GM12875 (cell line): ENCODE results near the gene HSD17B10.

Experiments used
- H3K4me3 ChIP-seq: one replicate; pipeline ENCODE4 v1.5.1; 2011; ENCODE audit warnings: low read depth, low read length, control low read depth
- TF ChIP-seq, protein P1 (sequence below): IDR thresholded peaks from 2 replicates; pipeline ENCODE4 v1.5.1; 2011; ENCODE audit warnings: low read depth, mild to moderate bottlenecking, control low read depth, inconsistent platforms, low read length, moderate library complexity, borderline replicate concordance; ENCODE audit not compliant: insufficient read depth

Gene HSD17B10

DNA sequence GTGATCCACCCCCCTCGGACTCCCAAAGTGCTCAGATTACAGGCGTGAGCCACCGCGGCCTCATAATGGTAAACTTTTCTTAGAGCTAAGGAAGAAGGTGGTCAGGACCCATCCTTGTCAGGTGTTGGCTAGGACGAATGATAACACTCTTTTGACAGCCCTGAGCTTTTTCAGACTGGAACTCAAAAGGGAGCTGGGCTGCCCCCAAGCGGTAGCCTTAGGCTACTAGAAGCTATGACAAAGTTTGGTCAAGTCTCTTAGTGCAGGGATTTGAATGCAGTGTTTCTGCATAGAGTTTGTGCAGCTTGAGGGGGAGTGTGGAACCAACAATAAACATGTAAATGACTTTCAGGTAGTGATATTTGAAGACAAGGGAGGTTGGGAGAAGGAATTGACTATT lies 11.8 kb upstream of the HSD17B10 start:
- H3K4me3 ChIP-seq = no peak overlapping the region
- TF ChIP-seq, protein P1, sequence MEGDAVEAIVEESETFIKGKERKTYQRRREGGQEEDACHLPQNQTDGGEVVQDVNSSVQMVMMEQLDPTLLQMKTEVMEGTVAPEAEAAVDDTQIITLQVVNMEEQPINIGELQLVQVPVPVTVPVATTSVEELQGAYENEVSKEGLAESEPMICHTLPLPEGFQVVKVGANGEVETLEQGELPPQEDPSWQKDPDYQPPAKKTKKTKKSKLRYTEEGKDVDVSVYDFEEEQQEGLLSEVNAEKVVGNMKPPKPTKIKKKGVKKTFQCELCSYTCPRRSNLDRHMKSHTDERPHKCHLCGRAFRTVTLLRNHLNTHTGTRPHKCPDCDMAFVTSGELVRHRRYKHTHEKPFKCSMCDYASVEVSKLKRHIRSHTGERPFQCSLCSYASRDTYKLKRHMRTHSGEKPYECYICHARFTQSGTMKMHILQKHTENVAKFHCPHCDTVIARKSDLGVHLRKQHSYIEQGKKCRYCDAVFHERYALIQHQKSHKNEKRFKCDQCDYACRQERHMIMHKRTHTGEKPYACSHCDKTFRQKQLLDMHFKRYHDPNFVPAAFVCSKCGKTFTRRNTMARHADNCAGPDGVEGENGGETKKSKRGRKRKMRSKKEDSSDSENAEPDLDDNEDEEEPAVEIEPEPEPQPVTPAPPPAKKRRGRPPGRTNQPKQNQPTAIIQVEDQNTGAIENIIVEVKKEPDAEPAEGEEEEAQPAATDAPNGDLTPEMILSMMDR = peak; percentile 77

DNA sequence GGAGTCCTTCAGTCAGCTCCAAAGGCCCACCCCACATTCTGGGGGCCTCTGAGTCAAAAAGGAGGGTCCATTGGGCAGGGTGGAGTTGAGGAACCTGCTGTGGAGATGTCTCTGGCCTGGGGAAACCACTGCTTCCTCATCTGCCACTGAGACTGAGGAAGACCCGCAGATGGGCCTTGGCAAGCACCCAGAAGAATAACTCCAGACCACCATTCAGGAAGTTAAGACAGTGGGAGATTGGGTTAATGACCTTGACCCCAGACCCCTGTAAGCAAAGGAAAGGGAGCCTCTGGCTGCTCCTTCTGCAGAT lies 8.1 kb upstream of the HSD17B10 start:
- TF ChIP-seq, protein P1 = no peak

DNA sequence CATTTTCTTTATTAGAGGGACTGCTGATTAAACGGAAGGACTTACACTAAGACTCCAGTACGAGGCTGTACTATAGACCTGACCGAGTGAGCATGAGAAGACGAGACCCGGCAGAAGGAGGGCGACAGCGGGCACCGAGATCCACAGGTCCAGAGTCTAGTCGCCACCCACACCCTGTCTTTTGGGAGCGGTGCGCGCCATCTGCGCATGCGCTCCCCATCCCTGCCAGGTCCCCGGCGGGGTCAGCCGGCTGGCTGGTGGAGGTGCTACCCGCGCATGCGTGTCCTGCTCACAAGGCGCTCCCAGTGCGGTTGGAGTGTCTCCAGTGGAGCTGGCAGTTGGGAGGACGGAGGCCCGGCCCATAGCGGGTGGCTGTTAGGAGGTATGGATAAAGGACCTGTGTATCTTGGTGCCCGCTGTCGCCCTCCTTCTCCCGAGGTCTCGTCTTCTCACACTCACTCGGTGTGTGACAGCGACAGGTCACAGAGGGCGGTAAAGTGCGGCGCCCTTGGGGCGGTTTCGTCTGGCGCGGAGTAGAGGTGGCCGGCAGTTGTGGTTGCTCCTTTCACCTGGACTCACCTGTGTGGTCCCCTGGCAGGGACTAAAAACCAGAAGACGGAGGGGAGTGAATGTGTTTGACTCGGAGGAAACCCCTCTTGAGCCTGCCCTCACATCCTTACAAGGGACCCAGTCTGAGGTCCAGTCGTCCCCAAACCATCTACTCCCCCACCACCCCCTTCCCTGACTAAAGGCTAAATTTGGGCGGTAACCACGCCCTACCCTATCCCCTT lies 7.6 kb upstream of the HSD17B10 start:
- H3K4me3 ChIP-seq = peak overlapping the region; percentile 59
- TF ChIP-seq, protein P1 = no peak

More for the DNA sequence above, 8.1 kb upstream of the HSD17B10 start:
- peak overlapping the region; percentile 59 for H3K4me3 ChIP-seq

DNA sequence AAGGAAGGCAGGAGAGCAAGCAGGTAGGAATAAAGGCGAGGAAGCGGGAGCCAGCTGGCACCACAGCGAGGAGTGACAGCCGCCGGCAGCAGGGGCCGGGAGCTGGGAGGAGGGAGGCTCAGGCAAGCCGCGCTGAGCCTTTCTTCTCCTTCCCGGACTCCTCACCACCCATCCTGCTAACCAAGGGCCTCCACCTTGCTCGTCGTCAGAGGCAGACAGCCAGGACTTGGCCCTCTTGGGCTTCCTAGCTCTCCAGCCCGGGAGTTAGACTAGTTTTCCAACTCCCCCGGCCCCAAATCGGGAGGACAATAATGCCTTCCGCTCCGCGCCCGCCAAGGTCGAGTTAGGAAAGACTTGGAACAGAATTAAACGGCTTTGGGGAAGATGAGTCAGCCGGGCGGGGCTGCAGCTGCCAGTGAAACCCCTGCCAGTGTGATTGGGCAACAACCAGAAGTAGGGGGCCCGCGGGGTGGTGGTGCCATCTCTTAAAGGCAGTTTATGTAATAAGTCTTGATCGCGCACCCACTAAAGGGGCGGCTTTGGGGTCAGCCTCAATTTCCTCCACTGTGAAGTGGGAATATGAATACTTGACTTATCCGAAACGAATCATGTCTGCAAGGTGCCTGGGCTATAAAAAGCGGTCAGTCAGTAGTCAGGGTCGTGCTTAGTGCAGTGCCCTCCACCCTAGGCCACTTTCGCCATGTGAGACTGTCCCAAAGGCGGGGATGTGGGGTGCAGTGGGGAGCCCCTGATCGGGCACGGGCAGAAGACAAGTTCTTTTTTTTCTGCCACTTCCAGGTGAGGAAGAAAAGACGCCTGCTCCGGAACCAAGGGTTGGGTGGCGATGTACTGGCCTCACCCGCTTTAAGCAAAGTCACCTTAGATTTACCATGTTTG lies 6.7 kb upstream of the HSD17B10 start:
- TF ChIP-seq, protein P1 = no peak
- H3K4me3 ChIP-seq = peak overlapping the region; percentile 59

DNA sequence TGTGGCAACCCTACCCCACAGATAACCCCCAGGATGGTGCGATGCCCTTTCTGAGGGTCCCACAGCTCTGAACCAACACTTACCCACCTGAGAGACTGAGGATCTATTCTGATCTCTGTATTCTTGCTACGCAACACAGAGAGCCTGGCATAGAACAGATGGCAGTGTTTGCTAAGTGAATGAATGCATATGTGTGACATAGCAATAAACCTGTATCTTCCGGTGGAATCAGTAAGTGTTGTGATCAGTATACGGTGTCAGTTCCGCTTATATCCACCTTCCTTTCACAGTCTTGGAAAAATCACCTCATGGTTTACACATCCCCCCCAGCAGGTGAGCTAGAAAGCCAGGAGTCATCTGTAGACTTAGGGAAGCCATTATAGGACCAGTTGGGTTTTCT lies 5.9 kb upstream of the HSD17B10 start:
- TF ChIP-seq, protein P1 = no peak
- H3K4me3 ChIP-seq = no peak overlapping the region

DNA sequence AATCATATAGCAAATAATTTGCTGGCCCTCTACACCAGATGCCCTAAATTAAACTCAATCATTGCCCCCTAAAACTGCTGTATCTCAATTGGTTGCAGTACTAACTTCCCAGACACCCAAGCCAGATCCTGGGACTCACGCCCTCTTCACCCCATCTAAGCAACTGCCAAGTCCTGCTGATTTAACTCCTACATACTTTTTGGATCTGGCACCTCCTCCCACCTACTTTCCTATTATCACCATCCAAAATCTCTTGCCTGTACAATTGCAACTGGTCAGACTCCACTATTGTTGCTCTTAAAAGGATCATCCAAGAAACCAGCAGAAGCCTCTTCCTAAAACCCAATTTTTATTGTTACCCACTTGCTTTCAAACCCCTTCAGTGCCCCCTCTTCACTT lies 4.7 kb upstream of the HSD17B10 start:
- TF ChIP-seq, protein P1 = no peak

DNA sequence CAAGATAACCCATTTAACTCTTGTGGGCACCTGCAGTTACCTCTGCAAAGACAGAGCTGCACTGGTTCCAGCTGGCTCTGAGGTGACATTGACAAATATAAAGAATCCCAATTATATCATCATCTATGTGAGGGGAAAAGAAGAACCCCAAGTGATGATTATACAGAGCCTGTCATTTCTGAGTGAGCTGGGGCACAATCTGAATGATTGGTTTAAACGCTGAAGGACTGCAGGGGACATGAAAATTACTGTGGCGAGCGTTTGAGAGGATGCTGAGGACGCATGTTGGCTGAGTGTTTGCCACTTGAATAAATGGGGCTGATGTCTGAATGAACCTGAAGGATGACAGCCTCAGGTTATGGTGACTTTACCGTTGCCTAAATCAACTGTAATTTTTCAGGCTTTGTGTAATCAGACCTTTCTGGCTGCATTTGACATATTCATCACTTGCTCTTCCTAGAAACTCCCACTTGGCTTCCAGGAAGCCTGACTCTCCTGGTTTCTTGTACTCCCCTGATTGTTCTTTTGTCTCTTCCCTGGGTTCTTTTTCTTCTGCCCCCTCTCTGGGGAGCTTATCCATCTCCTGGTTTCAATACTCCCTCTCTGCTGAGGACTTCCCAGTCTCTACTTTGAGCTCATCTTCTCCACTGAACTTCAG lies 4.1 kb upstream of the HSD17B10 start:
- TF ChIP-seq, protein P1 = no peak

More for the DNA sequence above, 4.7 kb upstream of the HSD17B10 start:
- H3K4me3 ChIP-seq = no peak overlapping the region

More for the DNA sequence above, 4.1 kb upstream of the HSD17B10 start:
- H3K4me3 ChIP-seq = no peak overlapping the region
